Lower leg skin (tissue), 4 donors: ENCODE data around the gene USP16. TPM values are rescaled to one million over a fixed set of nuclear protein-coding genes. Genes with fewer than 3 reads are reported as not detected.
"Not testable (repeated sequence)": the region's sequence is repeated elsewhere in the genome, so short reads cannot be mapped to it uniquely, and the experiment has no call there.

ENCODE experiments used
- DNase-seq, 2 donors: peaks; one replicate each; pipeline ENCODE4 v3.0.0-alpha.2; 2019; ENCODE audit warnings: low spot score in 2 of 2
- H3K4me3 ChIP-seq: fragments of 200-600 bp; sonication (generic); 2 replicates; pipeline ENCODE4 v1.5.1; 2017; ENCODE audit warnings: mild to moderate bottlenecking, low read depth; ENCODE audit not compliant: poor library complexity, severe bottlenecking
- POLR2A ChIP-seq, 2 donors: fragments of 450-650 bp; IDR thresholded peaks; one replicate each; pipeline ENCODE4 v1.6.1; 2016 to 2017; ENCODE audit warnings: antibody characterized with exemption in 2 of 2, mild to moderate bottlenecking in 1 of 2, moderate library complexity in 1 of 2
- WGBS, 2 donors: methylation state at CpG; one replicate each; pipeline ENCODE4 v1.1.5; 2018; 5-methylcytosine and 5-hydroxymethylcytosine counted together
- intact Hi-C: fragments of 100-400 bp; cut with DNase I; formaldehyde crosslinking; loops from one replicate; pipeline ENCODE4 v1.15.0; 2023; ENCODE audit warnings: low total_unique reads
- total RNA-seq, 4 donors: library from RNA; depleted of rRNA; stranded (reverse); fragments of >200 nt; gene quantifications; one replicate each; pipeline ENCODE4 v1.1.0, GENCODE V29; 2016
- TF ChIP-seq, protein P1 (sequence below), 3 donors: fragments of 450-650 bp; IDR thresholded peaks; one replicate each; pipeline ENCODE4 v1.5.1; 2016; ENCODE audit warnings: antibody characterized with exemption in 3 of 3, mild to moderate bottlenecking in 3 of 3, moderate library complexity in 2 of 3

USP16 gene
- total RNA-seq, 4 donors from 2014 or later, result 21.3 to 25.8 (median 23.4) TPM

DNA sequence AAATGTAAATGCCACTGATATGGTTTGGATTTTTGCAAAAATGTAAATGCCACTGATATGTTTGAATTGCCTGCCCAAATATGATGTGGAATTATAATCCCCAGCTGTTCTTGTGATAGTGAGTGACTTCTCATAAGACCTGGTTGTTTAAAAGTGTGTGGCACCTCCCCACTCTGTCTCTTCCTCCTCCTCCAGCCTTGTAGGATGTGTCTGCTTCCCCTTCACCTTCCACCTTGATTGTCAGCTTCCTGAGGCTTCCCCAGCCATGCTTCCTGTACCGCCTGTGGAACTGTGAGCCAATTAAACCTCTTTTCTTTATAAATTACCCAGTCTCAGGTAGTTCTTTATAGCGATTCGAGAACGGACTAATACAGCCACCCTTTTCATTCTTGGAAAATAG, 50.3 kb downstream of the USP16 start:
- no peak for TF ChIP-seq POLR2A (IDR thresholded peaks at IDR 0.05)
- TF ChIP-seq, protein P1, sequence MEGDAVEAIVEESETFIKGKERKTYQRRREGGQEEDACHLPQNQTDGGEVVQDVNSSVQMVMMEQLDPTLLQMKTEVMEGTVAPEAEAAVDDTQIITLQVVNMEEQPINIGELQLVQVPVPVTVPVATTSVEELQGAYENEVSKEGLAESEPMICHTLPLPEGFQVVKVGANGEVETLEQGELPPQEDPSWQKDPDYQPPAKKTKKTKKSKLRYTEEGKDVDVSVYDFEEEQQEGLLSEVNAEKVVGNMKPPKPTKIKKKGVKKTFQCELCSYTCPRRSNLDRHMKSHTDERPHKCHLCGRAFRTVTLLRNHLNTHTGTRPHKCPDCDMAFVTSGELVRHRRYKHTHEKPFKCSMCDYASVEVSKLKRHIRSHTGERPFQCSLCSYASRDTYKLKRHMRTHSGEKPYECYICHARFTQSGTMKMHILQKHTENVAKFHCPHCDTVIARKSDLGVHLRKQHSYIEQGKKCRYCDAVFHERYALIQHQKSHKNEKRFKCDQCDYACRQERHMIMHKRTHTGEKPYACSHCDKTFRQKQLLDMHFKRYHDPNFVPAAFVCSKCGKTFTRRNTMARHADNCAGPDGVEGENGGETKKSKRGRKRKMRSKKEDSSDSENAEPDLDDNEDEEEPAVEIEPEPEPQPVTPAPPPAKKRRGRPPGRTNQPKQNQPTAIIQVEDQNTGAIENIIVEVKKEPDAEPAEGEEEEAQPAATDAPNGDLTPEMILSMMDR (IDR thresholded peaks at IDR 0.05), result no peak
- H3K4me3 ChIP-seq, result no peak overlapping the region
- no peak for DNase-seq
- WGBS, 2 donors, result 93 to 95% methylated on average over 4 of the region's 4 CpGs
- intact Hi-C loops, result no loop called here

DNA sequence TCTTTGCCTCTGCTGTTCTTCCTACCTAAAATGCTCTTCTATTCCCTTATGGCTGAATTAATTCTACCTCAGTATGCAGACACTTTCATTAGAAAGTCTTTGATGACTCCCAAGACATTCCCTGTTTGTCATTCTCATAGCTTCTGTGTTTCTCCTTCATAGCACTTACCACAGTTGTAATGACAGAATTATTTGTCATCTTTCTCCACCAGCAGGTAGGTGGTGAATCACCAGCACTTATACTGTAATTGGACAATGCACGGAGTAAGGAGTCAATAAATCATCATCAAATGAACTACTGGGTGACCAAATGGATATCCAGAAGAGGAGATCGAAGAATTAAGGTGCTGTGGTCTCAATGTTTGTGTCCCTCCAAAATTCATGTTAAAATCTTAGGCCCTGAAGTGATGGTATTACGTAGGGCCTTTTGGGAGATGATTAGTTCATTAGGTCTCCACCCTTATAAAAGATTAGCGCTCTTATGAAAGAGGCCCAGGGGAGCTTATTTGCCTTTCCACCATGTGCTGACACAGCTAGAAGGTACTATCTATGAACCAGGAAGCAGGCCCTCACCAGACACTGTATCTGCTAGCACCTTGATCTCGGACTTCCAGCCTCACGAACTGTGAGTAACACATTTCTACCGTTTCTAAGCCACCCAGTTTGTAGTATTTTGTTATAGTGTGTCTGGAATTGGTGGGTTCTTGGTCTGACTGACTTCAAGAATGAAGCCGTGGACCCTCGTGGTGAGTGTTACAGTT, 51.4 kb downstream of the USP16 start:
- intact Hi-C loops, result no loop called here
- DNase-seq, result no peak
- no peak overlapping the region for H3K4me3 ChIP-seq
- 87 to 93% methylated on average over 9 of the region's 9 CpGs for WGBS, 2 donors
- TF ChIP-seq POLR2A (IDR thresholded peaks at IDR 0.05), result no peak
- TF ChIP-seq, protein P1 (IDR thresholded peaks at IDR 0.05), result no peak

DNA sequence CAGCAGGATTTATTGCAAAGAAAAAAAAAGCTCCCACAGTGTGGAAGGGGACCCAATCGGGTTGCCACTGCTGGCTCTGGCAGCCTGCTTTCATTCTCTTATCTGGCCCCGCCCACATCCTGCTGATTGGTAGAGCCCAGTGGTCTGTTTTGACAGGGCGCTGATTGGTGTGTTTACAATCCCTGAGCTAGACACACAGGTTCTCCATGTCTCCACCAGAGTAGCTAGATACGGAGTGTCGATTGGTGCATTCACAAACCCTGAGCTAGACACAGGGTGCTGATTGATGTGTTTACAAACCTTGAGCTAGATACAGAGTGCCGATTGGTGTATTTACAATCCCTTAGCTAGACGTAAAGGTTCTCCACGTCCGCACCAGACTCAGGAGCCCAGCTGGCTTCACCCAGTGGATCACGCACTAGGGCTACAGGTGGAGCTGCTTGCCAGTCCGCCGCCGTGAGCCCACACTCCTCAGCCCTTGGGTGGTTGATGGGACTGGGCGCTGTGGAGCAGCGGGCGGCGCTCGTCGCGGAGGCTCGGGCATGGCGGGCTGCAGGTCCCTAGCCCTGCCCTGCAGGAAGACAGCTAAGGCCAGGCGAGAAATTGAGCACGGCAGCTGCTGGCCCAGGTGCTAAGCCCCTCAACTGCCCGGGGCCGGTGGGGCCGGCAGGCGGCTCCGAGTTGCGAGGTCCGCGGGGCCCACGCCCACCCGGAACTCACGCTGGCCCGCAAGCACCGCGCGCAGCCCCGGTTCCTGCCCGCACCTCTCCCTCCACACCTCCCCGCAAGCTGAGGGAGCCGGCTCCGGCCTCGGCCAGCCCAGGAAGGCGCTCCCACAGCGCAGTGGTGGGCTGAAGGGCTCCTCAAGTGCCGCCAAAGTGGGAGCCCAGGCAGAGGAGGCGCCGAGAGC, 52.5 kb downstream of the USP16 start:
- DNase-seq, result peak in 1 of 2 donors; percentile 45
- H3K4me3 ChIP-seq, intact Hi-C loops: not testable (repeated sequence)
- WGBS, 2 donors, result 50 to 51% methylated on average over 38 to 44 of the region's 50 CpGs

DNA sequence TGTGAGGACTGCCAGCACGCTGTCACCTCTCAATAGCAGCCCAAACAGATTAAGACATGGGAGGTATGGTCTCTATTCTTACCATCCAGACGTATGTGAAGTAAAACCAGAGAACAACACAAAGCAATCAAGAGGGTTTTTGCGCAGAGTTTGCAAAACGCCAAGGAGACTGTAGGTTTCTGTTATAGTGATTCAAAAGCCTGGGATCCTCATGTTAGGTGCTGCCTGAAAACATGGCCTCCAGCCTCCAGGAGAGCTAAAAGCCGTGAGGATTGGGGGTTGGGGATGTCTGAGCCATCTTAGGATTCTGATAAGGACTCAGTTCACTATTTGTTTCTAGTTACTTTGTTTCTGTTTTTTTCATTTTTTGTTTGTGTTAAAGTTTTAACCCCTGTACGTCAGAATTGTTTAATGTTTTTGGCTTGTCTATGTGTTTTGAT, 53.2 kb downstream of the USP16 start:
- TF ChIP-seq, protein P1 (IDR thresholded peaks at IDR 0.05), result no peak
- no peak for TF ChIP-seq POLR2A (IDR thresholded peaks at IDR 0.05)
- no peak overlapping the region for H3K4me3 ChIP-seq
- no peak for DNase-seq
- 33 to 60% methylated on average over 6 of the region's 6 CpGs for WGBS, 2 donors
- intact Hi-C loops, result no loop called here

DNA sequence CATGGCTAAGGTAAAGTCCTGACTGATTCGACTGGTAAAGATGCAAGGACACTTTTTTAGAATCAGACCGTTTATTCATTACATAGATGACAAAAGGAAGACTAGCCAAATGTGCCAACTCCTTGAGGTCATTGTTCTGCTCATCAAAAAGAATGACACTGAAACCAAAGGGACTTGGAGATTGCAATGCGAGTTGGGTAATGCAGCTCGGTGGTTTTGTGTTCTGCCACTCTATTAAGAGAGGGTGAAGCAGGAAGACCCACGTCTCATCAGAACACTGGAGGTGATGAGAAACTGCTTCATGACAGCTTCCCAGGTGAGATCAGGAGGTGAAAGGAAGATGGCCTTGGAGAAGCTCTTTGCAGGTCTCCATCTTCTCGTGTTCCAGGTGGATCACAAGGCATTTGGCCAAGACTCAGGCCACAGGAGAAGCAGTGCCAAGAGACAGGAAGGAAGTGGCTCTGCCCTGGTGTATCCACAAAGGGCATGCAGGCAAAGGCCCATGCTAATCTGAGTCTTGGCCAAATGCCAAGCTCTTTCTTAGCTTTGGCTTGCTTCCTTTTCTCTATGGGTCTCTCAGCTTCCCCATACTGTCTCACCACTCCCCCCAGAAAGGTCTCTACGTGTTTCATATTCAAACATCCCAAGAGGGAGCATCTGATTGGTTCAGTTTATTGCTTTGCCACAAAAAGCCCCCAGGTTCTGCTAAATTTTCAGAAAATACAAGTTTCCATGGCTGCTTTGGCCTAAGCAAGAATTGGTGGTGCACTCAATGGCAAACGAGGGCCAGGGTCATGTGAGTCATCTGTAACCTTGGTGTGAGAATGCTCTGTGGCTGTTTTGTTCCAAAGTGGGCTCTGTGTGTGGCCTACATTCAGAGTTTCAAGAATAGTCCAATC, 54.6 kb downstream of the USP16 start:
- peak in 1 of 2 donors; percentile 39 for DNase-seq
- WGBS, 2 donors, result 74% methylated on average over 8 of the region's 8 CpGs
- TF ChIP-seq, protein P1 (IDR thresholded peaks at IDR 0.05), result no peak
- TF ChIP-seq POLR2A (IDR thresholded peaks at IDR 0.05), result no peak
- intact Hi-C loops, result no loop called here
- no peak overlapping the region for H3K4me3 ChIP-seq
